HL-60 (cell line): Measurements from ENCODE around the gene FLNB.

Source experiments
- CTCF ChIP-seq: IDR thresholded peaks from one replicate; pipeline ENCODE4 v1.5.1; 2011; ENCODE audit warnings: low read length, control low read depth, inconsistent platforms; ENCODE audit not compliant: insufficient read depth
- GABPA ChIP-seq: IDR thresholded peaks from 2 replicates; pipeline ENCODE4 v1.6.1; 2012; ENCODE audit warnings: low read depth
- POLR2AphosphoS5 ChIP-seq: IDR thresholded peaks from 2 replicates; pipeline ENCODE4 v1.6.1; 2012; ENCODE audit warnings: low read depth
- SPI1 ChIP-seq: IDR thresholded peaks from 2 replicates; pipeline ENCODE4 v1.6.1; 2012; ENCODE audit warnings: low read depth, mild to moderate bottlenecking, borderline replicate concordance

GRCh38 chr3:58029842-58030584 lies 21.8 kb downstream of the FLNB start:
- TF ChIP-seq CTCF: no peak
- no peak for TF ChIP-seq SPI1
- no peak for TF ChIP-seq POLR2AphosphoS5
- TF ChIP-seq GABPA: no peak
